IPS-20b (cell line): ENCODE data around the gene AMOT.

ENCODE experiments used
- H3K27ac ChIP-seq: one replicate; pipeline ENCODE4 v1.5.1; 2013; ENCODE audit warnings: low read length
- H3K27me3 ChIP-seq: 2 replicates; pipeline ENCODE4 v1.6.1; 2013; ENCODE audit warnings: mild to moderate bottlenecking, low read length, inconsistent platforms; ENCODE audit not compliant: insufficient read depth
- H3K36me3 ChIP-seq: 2 replicates; pipeline ENCODE4 v1.6.1; 2013; ENCODE audit warnings: low read depth, mild to moderate bottlenecking, inconsistent platforms, low read length, moderate library complexity; ENCODE audit not compliant: insufficient read depth
- H3K4me1 ChIP-seq: 2 replicates; pipeline ENCODE4 v1.6.1; 2013; ENCODE audit warnings: mild to moderate bottlenecking, control low read depth, inconsistent platforms, low read length, moderate library complexity; ENCODE audit not compliant: insufficient read depth
- H3K4me3 ChIP-seq: 2 replicates; pipeline ENCODE4 v1.5.1; 2013; ENCODE audit warnings: mild to moderate bottlenecking, low read length, inconsistent platforms
- H3K9ac ChIP-seq: 2 replicates; pipeline ENCODE4 v1.6.1; 2013; ENCODE audit warnings: low read depth, mild to moderate bottlenecking, inconsistent platforms, low read length, moderate library complexity
- H3K9me3 ChIP-seq: 2 replicates; pipeline ENCODE4 v1.6.1; 2013; ENCODE audit warnings: mild to moderate bottlenecking, low read depth, low read length, inconsistent platforms; ENCODE audit not compliant: insufficient read depth

The AMOT gene

GRCh38 chrX:112837531-112837930 lies 3.1 kb downstream of the AMOT start:
- Histone ChIP-seq H3K27ac (no peak overlapping the region), H3K36me3 (no peaks in the 10 kb centered on the region), H3K4me3 (no peak overlapping the region), H3K9me3 (no peaks in the 10 kb centered on the region), H3K4me1 (peaks cover 12% of the 10 kb centered on the region), H3K9ac (no peak overlapping the region), H3K27me3 (peaks cover 32% of the 10 kb centered on the region)

- Histone ChIP-seq H3K36me3 (no peaks in the 10 kb centered on the region), H3K27me3 (peaks cover 28% of the 10 kb centered on the region), H3K4me3 (no peak overlapping the region), H3K9ac (no peak overlapping the region), H3K9me3 (no peaks in the 10 kb centered on the region), H3K27ac (no peak overlapping the region), H3K4me1 (peaks cover 12% of the 10 kb centered on the region)
Observed at GRCh38 chrX:112835019-112835418, 5.6 kb downstream of the AMOT start.

GRCh38 chrX:112834031-112834845 lies 6.4 kb downstream of the AMOT start:
- Histone ChIP-seq H3K4me3 (no peak overlapping the region), H3K27ac (no peak overlapping the region), H3K36me3 (no peaks in the 10 kb centered on the region), H3K4me1 (peaks cover 12% of the 10 kb centered on the region), H3K27me3 (peaks cover 21% of the 10 kb centered on the region), H3K9me3 (no peaks in the 10 kb centered on the region), H3K9ac (no peak overlapping the region)

- Histone ChIP-seq H3K27ac (no peak overlapping the region), H3K9me3 (no peaks in the 10 kb centered on the region), H3K9ac (no peak overlapping the region), H3K4me1 (peaks cover 6% of the 10 kb centered on the region), H3K4me3 (no peak overlapping the region), H3K27me3 (peaks cover 4% of the 10 kb centered on the region; the same call in 1 of the 2 replicates), H3K36me3 (no peaks in the 10 kb centered on the region)
Observed at GRCh38 chrX:112832481-112833095, 8.0 kb downstream of the AMOT start.

GRCh38 chrX:112830540-112830939 lies 10.1 kb downstream of the AMOT start:
- Histone ChIP-seq H3K27me3 (no peaks in the 10 kb centered on the region), H3K9me3 (no peaks in the 10 kb centered on the region), H3K4me1 (peaks cover 4% of the 10 kb centered on the region), H3K36me3 (no peaks in the 10 kb centered on the region), H3K4me3 (no peak overlapping the region), H3K27ac (no peak overlapping the region), H3K9ac (no peak overlapping the region)

- no peaks in the 10 kb centered on the region for H3K27me3 ChIP-seq
- H3K4me3 ChIP-seq = no peak overlapping the region
- H3K36me3 ChIP-seq = no peaks in the 10 kb centered on the region
- H3K9ac ChIP-seq = no peak overlapping the region
- no peaks in the 10 kb centered on the region for H3K4me1 ChIP-seq
- H3K27ac ChIP-seq = no peak overlapping the region
- no peaks in the 10 kb centered on the region for H3K9me3 ChIP-seq
Observed at GRCh38 chrX:112827292-112827903, 13.2 kb downstream of the AMOT start.

GRCh38 chrX:112826023-112826422 lies 14.6 kb downstream of the AMOT start:
- H3K9me3 ChIP-seq = no peaks in the 10 kb centered on the region
- H3K27ac ChIP-seq = no peak overlapping the region
- H3K9ac ChIP-seq = no peak overlapping the region
- H3K27me3 ChIP-seq = no peaks in the 10 kb centered on the region
- H3K36me3 ChIP-seq = no peaks in the 10 kb centered on the region
- H3K4me3 ChIP-seq = no peak overlapping the region
- no peaks in the 10 kb centered on the region for H3K4me1 ChIP-seq

GRCh38 chrX:112822892-112823291 lies 17.7 kb downstream of the AMOT start:
- no peak overlapping the region for H3K27ac ChIP-seq
- H3K27me3 ChIP-seq = no peaks in the 10 kb centered on the region
- peaks cover 3% of the 10 kb centered on the region; the same call in 1 of the 2 replicates for H3K4me1 ChIP-seq
- no peaks in the 10 kb centered on the region for H3K9me3 ChIP-seq
- H3K36me3 ChIP-seq = no peaks in the 10 kb centered on the region
- H3K9ac ChIP-seq = no peak overlapping the region
- no peak overlapping the region for H3K4me3 ChIP-seq

- H3K27ac ChIP-seq = no peak overlapping the region
- peaks cover 3% of the 10 kb centered on the region; the same call in 1 of the 2 replicates for H3K4me1 ChIP-seq
- no peak overlapping the region for H3K4me3 ChIP-seq
- no peaks in the 10 kb centered on the region for H3K36me3 ChIP-seq
- no peaks in the 10 kb centered on the region for H3K9me3 ChIP-seq
- H3K9ac ChIP-seq = no peak overlapping the region
- no peaks in the 10 kb centered on the region for H3K27me3 ChIP-seq
Observed at GRCh38 chrX:112820364-112821268, 20.0 kb downstream of the AMOT start.

GRCh38 chrX:112819813-112820212 lies 20.8 kb downstream of the AMOT start:
- Histone ChIP-seq H3K27ac (no peak overlapping the region), H3K36me3 (no peaks in the 10 kb centered on the region), H3K9ac (no peak overlapping the region), H3K27me3 (no peaks in the 10 kb centered on the region), H3K4me3 (no peak overlapping the region), H3K9me3 (no peaks in the 10 kb centered on the region), H3K4me1 (peaks cover 3% of the 10 kb centered on the region; the same call in 1 of the 2 replicates)

GRCh38 chrX:112819008-112819640 lies 21.5 kb downstream of the AMOT start:
- Histone ChIP-seq H3K4me1 (peaks cover 3% of the 10 kb centered on the region; the same call in 1 of the 2 replicates), H3K27ac (no peak overlapping the region), H3K9me3 (no peaks in the 10 kb centered on the region), H3K36me3 (no peaks in the 10 kb centered on the region), H3K4me3 (no peak overlapping the region), H3K27me3 (no peaks in the 10 kb centered on the region), H3K9ac (no peak overlapping the region)
